PFSK-1 (cell line): Measurements from ENCODE around the gene MDFIC2.

Source experiments
- POLR2AphosphoS5 ChIP-seq: IDR thresholded peaks from 2 replicates; pipeline ENCODE4 v1.6.1; 2012; ENCODE audit warnings: low read depth, mild to moderate bottlenecking, control low read depth, low read length, moderate library complexity
- TAF1 ChIP-seq: IDR thresholded peaks from 2 replicates; pipeline ENCODE4 v1.6.1; 2012; ENCODE audit warnings: low read length, control low read depth, borderline replicate concordance; ENCODE audit not compliant: insufficient read depth

- TF ChIP-seq POLR2AphosphoS5: no peak
- TF ChIP-seq TAF1: no peak
Observed at GRCh38 chr3:70227437-70227836, 85.0 kb downstream of the MDFIC2 start.
